ENCODE results near the gene MIER2. TPM values are rescaled to one million over a fixed set of nuclear protein-coding genes. Genes with fewer than 3 reads are reported as not detected.

MIER2 gene
- total and polyA plus RNA-seq, 2 donors = 8.7 to 24.9 TPM

DNA sequence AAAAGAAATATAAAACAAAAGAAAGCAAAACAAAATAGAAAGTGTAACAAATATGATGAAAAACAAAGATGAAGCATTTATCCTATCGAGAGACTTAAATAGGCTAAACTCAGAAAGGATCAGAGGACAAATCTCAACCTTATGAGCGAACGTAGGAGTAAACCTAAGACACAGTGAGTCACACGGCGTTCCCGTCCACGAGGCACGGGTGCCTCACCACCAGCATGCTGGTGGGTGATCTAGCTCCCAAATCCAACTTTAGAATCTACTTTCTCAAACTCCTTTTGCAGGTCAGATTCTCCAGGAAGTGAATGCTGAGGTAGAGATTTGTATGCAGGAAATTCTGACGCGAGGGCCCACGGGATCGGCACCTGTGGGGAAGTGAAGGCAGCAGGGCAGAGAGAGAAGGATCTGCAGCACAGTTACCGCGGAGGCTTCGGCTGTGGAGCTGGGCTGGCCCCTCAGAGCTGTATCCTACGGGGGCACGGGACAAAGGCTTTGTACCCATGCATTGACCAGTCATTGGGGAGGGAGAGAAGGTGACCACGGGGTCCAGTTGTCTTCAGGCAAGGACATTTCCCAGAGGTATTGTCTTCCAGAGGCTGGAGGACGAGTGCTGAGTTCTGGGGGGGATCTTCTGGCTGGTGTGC is 7.5 kb upstream of the MIER2 start:
- Histone ChIP-seq H3K36me3 (ENCODE audit: control insufficient read depth in 2 of 2, insufficient read depth in 2 of 2, low read length in 1 of 2) (no peaks in the 10 kb centered on the region), H3K27me3 (ENCODE audit: control insufficient read depth in 2 of 2, insufficient read depth in 1 of 2, low read length in 1 of 2) (peaks cover 0 to 7% of the 10 kb centered on the region in 2 donors), H3K4me3 (ENCODE audit: low read length in 2 of 2) (no peak overlapping the region), H3K4me1 (ENCODE audit: control insufficient read depth in 2 of 2, insufficient read depth in 2 of 2, low read length in 2 of 2) (no peaks in the 10 kb centered on the region), H3K27ac (ENCODE audit: low read depth in 1 of 2, low read length in 1 of 2) (no peak overlapping the region), H3K9me3 (ENCODE audit: control insufficient read depth in 2 of 2, insufficient read depth in 1 of 2, low read length in 1 of 2) (peaks cover 0 to 12% of the 10 kb centered on the region in 2 donors)
- no peak for DNase-seq (ENCODE audit: low read depth in 6 of 9, low spot score in 9 of 9)
- 80% methylated on average over 19 of the region's 19 CpGs for WGBS

DNA sequence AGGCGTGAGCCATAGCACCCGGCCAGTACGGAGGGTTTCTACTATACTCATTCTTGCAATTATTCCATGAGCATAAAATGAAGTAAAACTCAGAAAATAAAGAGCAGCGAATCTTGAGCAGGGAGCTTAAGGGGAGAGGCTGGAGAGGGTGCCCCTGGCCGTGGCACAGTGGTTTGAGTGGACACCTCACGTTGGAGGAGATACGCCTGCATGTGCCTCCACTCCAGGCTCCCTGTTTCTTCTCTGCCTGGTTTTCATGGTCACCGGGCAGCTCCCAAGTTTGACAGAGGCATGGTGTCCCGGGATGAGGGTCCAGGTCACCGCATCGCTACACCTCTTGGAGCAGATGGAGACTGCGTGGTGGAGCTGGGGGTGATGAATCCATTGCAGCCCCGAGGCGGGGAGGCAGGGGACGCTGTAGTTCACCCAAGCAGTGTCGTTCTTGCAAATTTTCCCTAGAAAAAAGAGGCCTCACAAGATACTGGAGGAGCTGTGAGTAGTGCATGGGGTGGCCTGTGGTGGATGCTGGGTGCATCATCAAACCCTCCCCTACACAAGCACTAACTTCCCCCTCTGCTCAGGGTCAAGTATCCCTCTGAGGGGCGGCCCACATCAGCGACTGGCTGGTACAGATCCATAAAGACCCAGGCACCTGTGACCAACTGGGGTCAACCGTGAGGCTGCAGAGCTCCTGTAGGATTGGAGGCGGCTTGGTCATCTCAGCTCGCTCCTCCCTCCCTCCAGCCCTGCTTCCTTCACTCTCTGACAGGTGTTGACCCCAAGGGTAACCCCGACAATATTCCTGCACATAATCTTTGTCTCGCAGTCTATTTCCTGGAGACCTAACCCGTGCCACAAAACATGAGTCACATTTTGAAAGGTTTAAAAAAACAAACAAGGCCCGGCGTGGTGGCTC is 3.6 kb upstream of the MIER2 start:
- Histone ChIP-seq H3K27me3 (ENCODE audit: control insufficient read depth in 2 of 2, insufficient read depth in 1 of 2, low read length in 1 of 2) (peaks cover 4 to 16% of the 10 kb centered on the region in 2 donors), H3K4me1 (ENCODE audit: control insufficient read depth in 2 of 2, insufficient read depth in 2 of 2, low read length in 2 of 2) (peaks cover 9 to 10% of the 10 kb centered on the region in 2 donors), H3K9me3 (ENCODE audit: control insufficient read depth in 2 of 2, insufficient read depth in 1 of 2, low read length in 1 of 2) (peaks cover 0 to 5% of the 10 kb centered on the region in 2 donors), H3K4me3 (ENCODE audit: low read length in 2 of 2) (no peak overlapping the region), H3K36me3 (ENCODE audit: control insufficient read depth in 2 of 2, insufficient read depth in 2 of 2, low read length in 1 of 2) (no peaks in the 10 kb centered on the region), H3K27ac (ENCODE audit: low read depth in 1 of 2, low read length in 1 of 2) (no peak overlapping the region)
- 75% methylated on average over 26 of the region's 26 CpGs for WGBS
- DNase-seq (ENCODE audit: low read depth in 6 of 9, low spot score in 9 of 9) = no peak

DNA sequence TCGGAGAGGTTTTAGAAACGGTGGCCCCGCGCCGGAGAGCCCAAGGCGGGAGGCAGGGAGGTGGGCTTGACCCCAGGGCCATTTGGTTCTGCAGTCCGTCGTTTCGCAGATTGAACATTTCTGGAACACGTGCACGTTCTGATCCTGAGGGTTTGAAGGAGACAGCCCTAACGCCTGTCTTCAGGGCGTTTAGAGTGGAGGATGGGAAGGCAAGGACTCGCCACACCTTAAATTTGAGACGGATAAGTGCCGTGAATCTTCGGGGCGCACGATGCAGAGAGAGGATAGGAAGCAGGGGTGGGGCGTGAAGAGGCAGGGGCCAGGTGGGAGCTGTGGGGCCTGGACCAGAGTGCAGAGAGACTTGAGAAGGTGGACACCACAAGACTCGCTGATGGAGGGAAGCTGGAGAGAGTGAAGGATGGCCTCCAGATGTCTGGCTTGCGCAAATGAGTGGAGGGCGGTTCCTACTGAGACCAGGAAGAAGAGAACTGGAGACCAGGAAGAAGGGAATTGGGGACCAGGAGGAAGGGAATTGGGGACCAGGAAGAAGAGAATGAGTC is 804 bp upstream of the MIER2 start:
- 67% methylated on average over 23 of the region's 23 CpGs for WGBS
- H3K27me3 ChIP-seq (ENCODE audit: control insufficient read depth in 2 of 2, insufficient read depth in 1 of 2, low read length in 1 of 2) = peaks cover 4 to 13% of the 10 kb centered on the region in 2 donors
- H3K4me1 ChIP-seq (ENCODE audit: control insufficient read depth in 2 of 2, insufficient read depth in 2 of 2, low read length in 2 of 2) = peaks cover 14 to 21% of the 10 kb centered on the region in 2 donors
- H3K27ac ChIP-seq (ENCODE audit: low read depth in 1 of 2, low read length in 1 of 2) = no peak overlapping the region
- no peaks in the 10 kb centered on the region for H3K36me3 ChIP-seq (ENCODE audit: control insufficient read depth in 2 of 2, insufficient read depth in 2 of 2, low read length in 1 of 2)
- no peak for DNase-seq (ENCODE audit: low read depth in 6 of 9, low spot score in 9 of 9)
- H3K9me3 ChIP-seq (ENCODE audit: control insufficient read depth in 2 of 2, insufficient read depth in 1 of 2, low read length in 1 of 2) = no peaks in the 10 kb centered on the region
- no peak overlapping the region for H3K4me3 ChIP-seq (ENCODE audit: low read length in 2 of 2)

DNA sequence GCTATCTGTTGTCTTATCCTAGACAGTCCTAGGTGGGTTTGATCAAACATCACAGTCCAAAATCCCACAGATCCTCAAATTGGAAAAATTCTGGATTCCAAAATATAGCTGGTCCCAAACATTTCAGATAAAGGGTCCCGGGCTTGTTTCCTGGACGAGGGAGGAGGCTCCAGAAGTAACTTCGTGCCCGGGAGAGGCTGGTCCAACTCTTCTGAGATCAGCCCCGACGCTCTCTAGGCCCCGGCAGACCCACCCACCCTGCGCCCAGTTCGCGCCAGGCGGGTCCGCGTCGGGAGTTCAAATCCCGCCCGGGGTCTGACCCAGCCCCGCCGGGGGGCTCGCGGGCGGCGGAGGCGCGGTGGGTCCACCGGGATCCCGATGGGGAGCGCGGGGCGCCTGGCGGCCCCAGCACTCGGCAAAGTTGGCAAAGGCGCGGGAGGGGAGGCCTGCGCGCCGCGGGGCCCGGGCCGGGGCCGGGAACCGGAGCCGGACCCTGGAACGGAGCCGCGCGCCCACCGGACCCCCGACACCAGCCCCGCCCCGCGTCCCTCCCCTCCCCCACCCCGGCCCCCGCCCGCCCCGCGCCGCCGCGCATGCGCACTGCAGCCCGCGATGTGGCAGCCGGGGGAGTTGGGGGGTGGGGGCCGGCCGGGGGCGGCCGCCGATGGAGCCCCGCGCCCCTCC is 513 bp downstream of the MIER2 start:
- peak in 4 of 9 donors; percentile 13 to 23 (median 16) for DNase-seq (ENCODE audit: low read depth in 6 of 9, low spot score in 9 of 9)
- 2% methylated on average over 67 of the region's 70 CpGs for WGBS
- H3K27me3 ChIP-seq (ENCODE audit: control insufficient read depth in 2 of 2, insufficient read depth in 1 of 2, low read length in 1 of 2) = peaks cover 4 to 13% of the 10 kb centered on the region in 2 donors
- H3K4me1 ChIP-seq (ENCODE audit: control insufficient read depth in 2 of 2, insufficient read depth in 2 of 2, low read length in 2 of 2) = peaks cover 14 to 21% of the 10 kb centered on the region in 2 donors
- peak overlapping the region; percentile 45 to 97 for H3K4me3 ChIP-seq (ENCODE audit: low read length in 2 of 2)
- H3K9me3 ChIP-seq (ENCODE audit: control insufficient read depth in 2 of 2, insufficient read depth in 1 of 2, low read length in 1 of 2) = no peaks in the 10 kb centered on the region
- H3K27ac ChIP-seq (ENCODE audit: low read depth in 1 of 2, low read length in 1 of 2) = no peak overlapping the region
- H3K36me3 ChIP-seq (ENCODE audit: control insufficient read depth in 2 of 2, insufficient read depth in 2 of 2, low read length in 1 of 2) = peaks cover 0 to 3% of the 10 kb centered on the region in 2 donors

DNA sequence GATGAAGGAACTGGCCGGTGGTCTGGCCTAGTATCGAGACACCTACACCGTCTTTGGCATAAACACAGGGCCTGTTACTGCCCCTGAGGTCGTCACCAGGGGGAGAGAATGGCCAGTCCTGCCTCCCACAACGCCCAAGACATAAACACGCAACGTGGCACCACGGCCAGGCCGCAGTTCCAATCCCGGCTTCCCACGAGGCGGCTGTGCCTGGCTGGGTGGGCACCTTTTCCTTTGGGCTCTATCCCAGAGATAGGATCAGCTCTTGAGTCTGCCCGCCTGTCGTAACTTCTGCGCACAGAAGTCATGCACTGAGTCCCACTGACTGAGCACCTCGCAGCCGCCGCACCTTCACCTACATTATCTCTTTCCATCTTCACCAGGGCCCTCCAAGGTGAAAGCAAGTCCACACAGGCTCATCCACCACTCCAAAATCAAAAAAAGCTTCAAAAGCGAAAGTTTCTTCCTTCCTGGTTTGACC is 1.1 kb downstream of the MIER2 start:
- Histone ChIP-seq H3K36me3 (ENCODE audit: control insufficient read depth in 2 of 2, insufficient read depth in 2 of 2, low read length in 1 of 2) (peaks cover 0 to 3% of the 10 kb centered on the region in 2 donors), H3K27ac (ENCODE audit: low read depth in 1 of 2, low read length in 1 of 2) (no peak overlapping the region), H3K9me3 (ENCODE audit: control insufficient read depth in 2 of 2, insufficient read depth in 1 of 2, low read length in 1 of 2) (no peaks in the 10 kb centered on the region), H3K27me3 (ENCODE audit: control insufficient read depth in 2 of 2, insufficient read depth in 1 of 2, low read length in 1 of 2) (peaks cover 4 to 11% of the 10 kb centered on the region in 2 donors), H3K4me1 (ENCODE audit: control insufficient read depth in 2 of 2, insufficient read depth in 2 of 2, low read length in 2 of 2) (peaks cover 14 to 21% of the 10 kb centered on the region in 2 donors), H3K4me3 (ENCODE audit: low read length in 2 of 2) (peak overlapping the region; percentile 45 to 97)
- peak in 1 of 9 donors; percentile 46 for DNase-seq (ENCODE audit: low read depth in 6 of 9, low spot score in 9 of 9)
- WGBS = 88% methylated on average over 19 of the region's 19 CpGs

DNA sequence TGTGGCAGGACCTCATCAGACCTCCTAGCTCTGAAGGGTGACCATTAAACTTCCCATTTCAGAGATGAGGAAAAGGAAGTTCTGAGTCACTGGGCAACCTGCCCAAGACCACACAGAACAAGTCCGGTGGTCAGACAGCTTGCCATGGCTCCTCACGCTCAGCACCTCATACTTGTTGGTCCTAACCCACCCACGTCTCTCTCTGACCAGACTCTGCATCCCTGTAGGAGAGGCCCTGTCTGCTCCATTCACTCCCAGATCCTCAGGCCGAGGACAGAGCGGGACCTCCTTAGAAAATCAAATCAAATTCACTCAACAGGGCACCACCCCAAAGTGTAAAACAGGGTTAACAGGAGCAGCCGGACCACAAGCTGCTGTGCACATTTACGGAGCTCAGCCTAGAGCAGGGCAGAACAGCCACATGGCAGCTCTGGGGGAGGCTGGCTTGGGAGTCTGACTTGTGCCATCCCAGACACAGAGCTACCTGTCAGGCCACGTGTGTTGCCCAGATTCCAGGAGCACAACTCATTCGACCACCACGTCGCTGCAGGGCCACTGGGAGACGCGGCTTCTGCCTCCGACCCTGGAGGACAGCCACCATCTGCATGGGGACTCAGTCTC is 1.7 kb downstream of the MIER2 start:
- Histone ChIP-seq H3K4me1 (ENCODE audit: control insufficient read depth in 2 of 2, insufficient read depth in 2 of 2, low read length in 2 of 2) (peaks cover 14 to 21% of the 10 kb centered on the region in 2 donors), H3K36me3 (ENCODE audit: control insufficient read depth in 2 of 2, insufficient read depth in 2 of 2, low read length in 1 of 2) (peaks cover 0 to 3% of the 10 kb centered on the region in 2 donors), H3K27me3 (ENCODE audit: control insufficient read depth in 2 of 2, insufficient read depth in 1 of 2, low read length in 1 of 2) (peaks cover 4 to 9% of the 10 kb centered on the region in 2 donors), H3K9me3 (ENCODE audit: control insufficient read depth in 2 of 2, insufficient read depth in 1 of 2, low read length in 1 of 2) (no peaks in the 10 kb centered on the region), H3K27ac (ENCODE audit: low read depth in 1 of 2, low read length in 1 of 2) (no peak overlapping the region), H3K4me3 (ENCODE audit: low read length in 2 of 2) (peak overlapping the region in 1 of 2 donors; percentile 45)
- no peak for DNase-seq (ENCODE audit: low read depth in 6 of 9, low spot score in 9 of 9)
- 87% methylated on average over 14 of the region's 14 CpGs for WGBS

DNA sequence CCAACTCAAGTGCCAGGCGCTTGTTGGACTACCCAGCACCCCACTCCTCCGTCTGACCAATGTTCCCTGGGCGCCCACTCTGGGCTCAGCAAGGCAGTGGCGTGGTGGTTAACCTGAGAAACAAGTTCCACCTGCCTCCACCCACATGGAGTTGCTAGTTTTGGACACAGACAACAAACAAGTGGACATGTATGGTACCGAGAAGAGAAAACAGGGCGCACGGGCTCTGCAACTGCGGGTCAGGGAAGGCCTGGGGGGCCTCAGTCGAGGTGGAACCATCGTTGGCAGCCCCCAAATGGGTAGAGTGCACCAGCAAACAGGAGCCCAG is 2.5 kb downstream of the MIER2 start:
- peaks cover 4 to 9% of the 10 kb centered on the region in 2 donors for H3K27me3 ChIP-seq (ENCODE audit: control insufficient read depth in 2 of 2, insufficient read depth in 1 of 2, low read length in 1 of 2)
- no peak overlapping the region for H3K27ac ChIP-seq (ENCODE audit: low read depth in 1 of 2, low read length in 1 of 2)
- no peaks in the 10 kb centered on the region for H3K9me3 ChIP-seq (ENCODE audit: control insufficient read depth in 2 of 2, insufficient read depth in 1 of 2, low read length in 1 of 2)
- H3K4me3 ChIP-seq (ENCODE audit: low read length in 2 of 2) = no peak overlapping the region
- peaks cover 14 to 21% of the 10 kb centered on the region in 2 donors for H3K4me1 ChIP-seq (ENCODE audit: control insufficient read depth in 2 of 2, insufficient read depth in 2 of 2, low read length in 2 of 2)
- DNase-seq (ENCODE audit: low read depth in 6 of 9, low spot score in 9 of 9) = no peak
- 96% methylated on average over 10 of the region's 10 CpGs for WGBS
- H3K36me3 ChIP-seq (ENCODE audit: control insufficient read depth in 2 of 2, insufficient read depth in 2 of 2, low read length in 1 of 2) = peaks cover 0 to 3% of the 10 kb centered on the region in 2 donors

DNA sequence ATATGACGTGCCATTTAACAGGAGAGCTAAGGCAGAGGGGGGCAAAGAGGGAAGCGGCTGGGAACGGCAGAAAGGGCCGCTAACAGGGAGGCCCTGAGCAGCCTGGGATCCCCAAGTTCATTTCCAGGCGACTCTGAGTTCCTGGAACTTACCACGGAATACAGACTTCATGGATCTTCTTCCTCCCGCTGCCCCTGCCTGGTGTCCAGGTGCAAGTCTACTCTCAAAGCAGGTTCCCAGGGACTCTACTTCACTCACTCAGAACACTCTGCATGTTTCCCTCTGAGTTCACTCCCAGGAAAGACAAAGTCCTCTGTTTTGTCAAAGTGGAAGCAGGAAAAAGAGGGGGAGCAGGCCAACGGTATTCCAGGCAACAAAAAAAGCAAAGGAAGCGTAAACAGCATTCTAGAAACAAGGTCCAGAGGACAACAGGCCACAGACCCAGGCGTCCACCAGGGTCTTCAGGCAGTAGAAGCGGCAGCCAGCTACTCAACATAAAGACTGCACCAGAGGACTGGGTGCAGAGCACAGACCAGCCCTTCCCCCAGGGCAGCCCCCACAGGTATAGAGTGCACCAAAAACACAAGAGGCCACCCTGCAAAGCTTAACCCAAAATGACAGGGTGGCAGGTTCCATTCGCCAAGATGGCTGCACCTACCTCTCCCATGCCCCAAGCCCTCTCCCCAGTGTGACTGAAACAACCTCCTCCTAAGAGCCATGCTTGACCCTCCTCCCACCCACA is 3.0 kb downstream of the MIER2 start:
- DNase-seq (ENCODE audit: low read depth in 6 of 9, low spot score in 9 of 9) = no peak
- 94% methylated on average over 12 of the region's 12 CpGs for WGBS
- peaks cover 0 to 3% of the 10 kb centered on the region in 2 donors for H3K36me3 ChIP-seq (ENCODE audit: control insufficient read depth in 2 of 2, insufficient read depth in 2 of 2, low read length in 1 of 2)
- H3K4me1 ChIP-seq (ENCODE audit: control insufficient read depth in 2 of 2, insufficient read depth in 2 of 2, low read length in 2 of 2) = peaks cover 14 to 21% of the 10 kb centered on the region in 2 donors
- no peaks in the 10 kb centered on the region for H3K9me3 ChIP-seq (ENCODE audit: control insufficient read depth in 2 of 2, insufficient read depth in 1 of 2, low read length in 1 of 2)
- H3K27ac ChIP-seq (ENCODE audit: low read depth in 1 of 2, low read length in 1 of 2) = no peak overlapping the region
- no peak overlapping the region for H3K4me3 ChIP-seq (ENCODE audit: low read length in 2 of 2)
- peaks cover 4 to 9% of the 10 kb centered on the region in 2 donors for H3K27me3 ChIP-seq (ENCODE audit: control insufficient read depth in 2 of 2, insufficient read depth in 1 of 2, low read length in 1 of 2)
